ENCODE measurements around the gene PROB1.
"Not testable (repeated sequence)": the region's sequence is repeated elsewhere in the genome, so short reads cannot be mapped to it uniquely, and the experiment has no call there.

The PROB1 gene

DNA sequence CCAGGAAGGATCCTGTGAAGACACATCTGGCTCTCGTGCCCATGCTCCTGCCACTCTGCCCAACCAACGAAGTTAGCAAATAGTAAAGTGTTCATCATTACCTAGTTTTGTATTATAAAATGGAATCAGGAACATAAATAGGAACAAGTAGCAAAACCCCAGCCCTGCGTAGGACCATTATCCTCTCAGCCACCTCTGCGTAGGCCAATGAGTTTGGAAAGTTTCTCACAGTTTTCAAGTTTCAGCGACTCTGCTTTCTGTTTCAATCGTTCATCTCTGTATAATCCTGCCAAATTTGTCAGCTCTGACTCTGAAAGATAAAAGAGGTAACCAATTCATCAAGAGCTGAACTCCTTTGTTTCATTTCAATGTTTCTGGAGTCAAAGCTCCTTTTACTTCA lies 19.1 kb upstream of the PROB1 start:
- peak; percentile 49 for DNase-seq

DNA sequence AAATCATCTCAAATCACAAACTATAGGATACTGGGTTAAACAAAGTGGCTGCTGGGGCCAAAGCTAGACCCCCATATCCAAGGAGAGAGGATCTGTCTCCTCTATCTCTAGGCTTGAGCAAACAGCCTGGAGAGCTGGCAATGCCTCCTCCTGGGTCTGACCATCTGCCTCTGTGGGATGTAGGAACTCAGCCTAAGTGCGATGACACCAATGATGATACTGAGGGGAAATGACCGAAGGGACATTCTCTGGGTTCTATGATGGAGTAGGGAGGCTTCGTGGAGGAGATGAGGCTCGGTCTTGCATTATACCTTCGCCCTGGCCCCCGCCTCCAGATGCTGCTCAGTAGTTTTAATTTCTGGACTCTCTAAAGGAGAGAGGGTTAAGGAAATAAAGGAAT lies 18.2 kb upstream of the PROB1 start:
- DNase-seq: no peak

DNA sequence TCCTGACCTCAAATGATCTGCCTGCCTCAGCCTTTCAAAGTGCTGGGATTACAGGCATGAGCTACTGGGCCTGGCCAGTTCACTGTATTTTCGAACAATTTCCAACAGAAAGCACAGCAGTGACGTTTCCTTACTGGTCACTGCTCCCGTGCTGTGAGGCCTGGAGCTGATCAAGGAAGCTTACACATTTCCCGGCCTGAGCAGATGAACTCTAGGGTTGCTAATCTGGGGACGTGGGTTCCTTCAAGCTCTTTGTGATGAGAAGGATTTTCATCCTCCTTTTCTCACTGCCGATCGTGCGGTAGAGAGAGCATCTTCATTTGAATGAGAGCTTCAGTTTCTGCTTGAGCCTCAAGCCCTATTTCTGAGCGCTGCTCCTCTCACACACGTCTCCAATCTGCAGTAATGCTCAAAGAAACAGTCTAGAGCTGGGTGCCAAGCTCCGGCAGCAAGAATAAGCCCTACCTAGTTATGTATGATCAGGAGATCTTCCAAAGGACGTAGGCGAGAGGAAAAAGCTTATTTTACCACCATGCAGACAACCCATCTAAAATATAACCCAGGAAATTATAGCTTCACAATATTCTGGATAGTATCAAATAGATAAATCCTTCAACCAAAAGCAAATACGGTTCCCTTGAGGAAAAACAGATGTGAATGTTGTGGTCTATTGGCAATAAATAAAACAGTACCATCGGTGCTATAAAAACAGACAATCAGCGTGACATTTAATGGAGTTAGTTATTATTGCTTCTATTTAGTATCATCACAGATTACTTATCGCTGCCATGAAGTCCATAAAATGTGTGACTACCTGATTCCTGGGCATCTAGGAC lies 16.3 kb upstream of the PROB1 start:
- no peak for DNase-seq

DNA sequence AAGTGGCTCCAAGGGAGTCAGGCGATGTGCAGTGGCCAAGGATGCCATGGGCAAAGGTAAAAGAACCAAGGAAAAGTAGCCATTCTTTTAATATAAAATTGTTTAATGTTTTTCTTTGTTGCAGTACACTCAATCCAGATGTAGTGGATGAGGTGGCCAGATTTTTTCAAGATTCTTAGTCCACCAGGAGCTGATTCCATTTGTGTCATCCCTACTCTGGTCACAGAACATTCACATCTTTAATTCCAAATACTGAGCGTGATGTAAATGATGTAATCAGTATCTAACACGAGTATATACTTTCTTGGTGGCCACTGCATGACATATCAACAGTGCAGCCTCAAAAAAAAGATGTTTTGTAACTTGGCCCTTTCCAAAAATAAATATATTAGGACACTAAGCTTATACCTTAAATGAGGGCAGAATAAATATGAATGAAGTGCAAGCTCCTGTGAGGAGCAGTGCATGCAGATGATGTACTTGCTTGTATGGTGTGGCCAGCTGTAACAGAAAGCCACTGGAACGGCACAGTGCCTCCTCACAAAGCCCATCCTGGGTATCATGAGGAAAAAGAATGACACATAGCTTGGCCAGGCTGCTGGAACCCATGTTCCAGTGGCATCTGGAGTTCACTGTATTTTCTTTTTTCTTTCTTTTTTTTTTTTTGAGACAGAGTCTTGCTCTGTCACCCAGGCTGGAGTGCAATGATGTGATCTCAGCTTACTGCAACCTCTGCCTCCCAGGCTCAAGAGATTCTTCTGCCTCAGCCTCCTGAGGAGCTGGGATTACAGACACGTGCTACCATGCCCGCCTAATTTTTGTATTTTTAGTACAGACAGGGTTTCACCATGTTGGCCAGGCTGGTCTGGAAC lies 15.5 kb upstream of the PROB1 start:
- no peak for DNase-seq

DNA sequence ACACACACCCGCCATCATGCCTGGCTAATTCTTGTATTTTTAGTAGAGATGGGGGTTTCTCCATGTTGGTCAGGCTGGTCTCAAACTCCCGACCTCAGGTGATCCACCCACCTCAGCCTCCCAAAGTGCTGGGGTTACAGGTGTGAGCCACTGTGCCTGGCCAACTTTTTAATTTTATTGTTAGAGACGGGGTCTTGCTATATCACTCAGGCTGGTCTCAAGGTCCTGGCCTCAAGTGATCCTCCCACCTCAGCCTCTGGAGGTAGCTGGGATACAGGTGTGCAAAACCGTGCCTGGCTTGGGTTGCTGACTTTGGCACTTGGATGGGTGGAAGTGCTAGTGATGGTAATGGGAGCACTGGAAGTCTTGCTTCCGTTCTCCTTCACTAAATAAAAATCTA lies 14.2 kb upstream of the PROB1 start:
- not testable (repeated sequence) for DNase-seq

DNA sequence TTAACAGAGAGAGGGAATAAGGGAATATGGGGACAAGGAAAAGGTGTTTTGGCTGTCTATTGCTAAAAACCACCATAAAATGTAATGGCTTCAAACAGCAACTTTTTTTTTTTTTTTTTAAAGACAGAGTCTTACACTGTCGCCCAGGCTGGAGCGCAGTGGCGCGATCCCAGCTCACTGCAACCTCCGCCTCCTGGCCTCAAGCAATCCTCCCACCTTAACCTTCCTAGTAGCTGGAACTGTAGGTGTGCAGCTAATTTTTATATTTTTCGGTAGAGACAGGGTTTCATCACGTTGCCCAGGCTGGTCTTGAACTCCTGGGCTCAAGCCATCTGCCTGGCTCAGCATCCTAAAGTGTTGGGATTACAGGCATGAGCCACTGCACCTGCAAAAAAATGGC lies 13.3 kb upstream of the PROB1 start:
- DNase-seq: no peak

DNA sequence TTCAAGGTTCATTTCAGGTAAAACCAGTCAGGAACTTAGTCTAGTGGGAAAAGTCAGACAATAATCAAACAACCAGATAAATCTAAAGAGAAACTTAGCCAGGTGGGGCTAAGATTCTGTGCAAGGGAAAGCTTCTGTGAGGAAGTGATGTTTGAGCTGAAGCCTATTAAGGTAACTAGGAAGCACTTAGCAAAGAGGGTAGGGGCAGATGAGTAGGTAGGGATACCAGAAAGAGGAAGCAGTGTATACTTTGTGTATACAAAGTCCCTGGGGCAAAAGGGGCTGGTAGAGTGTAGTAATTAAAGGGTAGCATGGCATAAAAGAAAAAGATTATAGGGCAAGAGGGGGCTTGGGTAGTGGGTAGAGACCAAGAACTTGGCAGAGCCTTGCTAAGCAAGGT lies 12.6 kb upstream of the PROB1 start:
- DNase-seq: peak; percentile 77

DNA sequence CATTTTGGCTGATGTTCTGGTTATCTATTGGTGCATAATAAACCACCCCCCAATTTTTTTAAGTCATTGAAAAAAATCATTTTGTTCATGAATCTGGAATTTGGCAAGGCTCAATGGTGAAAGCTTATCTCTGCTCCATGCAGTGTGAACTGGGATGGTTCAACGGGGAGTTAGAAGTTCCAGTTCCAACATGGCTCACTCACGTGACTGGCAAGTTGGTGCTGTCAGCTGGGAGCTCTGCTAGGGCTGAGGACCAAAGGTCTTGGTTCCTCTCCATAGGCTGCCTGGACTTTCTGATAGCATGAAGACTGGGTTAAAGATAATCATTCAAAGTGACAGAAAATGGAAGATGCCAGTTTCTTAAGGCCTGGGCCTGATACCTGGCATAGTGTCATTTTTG lies 12.1 kb upstream of the PROB1 start:
- no peak for DNase-seq

DNA sequence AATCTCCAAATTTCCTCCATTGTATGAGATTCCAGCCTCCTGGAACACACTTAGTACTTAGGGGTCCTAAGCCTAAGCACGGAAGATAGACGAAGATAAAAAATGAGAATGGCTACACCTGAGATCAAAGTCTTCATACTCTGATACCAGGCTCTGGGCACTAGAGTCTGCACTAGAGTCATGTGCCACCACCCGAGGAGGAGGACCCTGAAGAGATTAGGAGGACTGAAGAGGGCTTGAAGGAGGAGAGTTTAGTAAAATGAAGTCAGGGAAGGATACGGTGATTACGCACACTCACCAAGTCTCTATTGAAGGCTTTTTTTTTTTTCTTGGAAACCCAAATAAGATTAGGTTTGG lies 9.6 kb upstream of the PROB1 start:
- DNase-seq: no peak

DNA sequence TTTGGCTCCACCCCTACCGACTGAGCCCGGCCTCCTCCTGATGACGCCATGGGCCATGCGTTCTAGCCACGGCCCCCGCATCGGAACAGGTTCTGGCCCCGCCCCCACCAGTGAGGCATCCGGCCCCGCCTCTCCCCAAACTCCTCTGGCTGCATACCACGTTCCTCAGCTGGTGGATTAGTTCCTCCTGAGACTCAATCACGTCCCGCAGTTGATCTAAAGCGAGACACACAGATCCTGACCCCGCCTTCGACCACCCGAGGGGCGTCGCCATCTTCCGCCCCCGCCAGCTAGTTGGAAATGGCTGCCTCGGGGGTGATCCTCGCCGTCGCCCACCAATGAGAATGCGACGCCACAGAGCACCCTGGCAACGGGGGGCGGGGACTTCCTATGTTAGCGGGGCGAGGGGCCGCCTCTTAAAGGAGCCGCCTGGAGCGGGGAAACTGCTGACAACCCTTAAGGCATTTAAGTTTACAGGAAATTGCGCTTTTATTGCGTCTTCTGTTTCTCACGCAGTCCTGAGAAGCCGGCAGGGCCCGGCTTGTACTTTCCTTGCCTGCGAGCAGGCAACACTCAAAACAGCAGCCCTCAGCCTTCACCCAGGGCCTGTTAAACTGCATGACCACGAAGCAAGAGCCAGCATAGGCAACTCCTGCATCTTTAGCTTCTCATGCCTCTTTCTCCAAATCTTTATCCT lies 9.0 kb upstream of the PROB1 start, which contains the start of gene SPATA24:
TSS of gene SPATA24 (minus strand) at position 303 of the 697 bp plus-strand sequence. CDS start at position 274, 29 bp downstream.
- peak; percentile 98 for DNase-seq

DNA sequence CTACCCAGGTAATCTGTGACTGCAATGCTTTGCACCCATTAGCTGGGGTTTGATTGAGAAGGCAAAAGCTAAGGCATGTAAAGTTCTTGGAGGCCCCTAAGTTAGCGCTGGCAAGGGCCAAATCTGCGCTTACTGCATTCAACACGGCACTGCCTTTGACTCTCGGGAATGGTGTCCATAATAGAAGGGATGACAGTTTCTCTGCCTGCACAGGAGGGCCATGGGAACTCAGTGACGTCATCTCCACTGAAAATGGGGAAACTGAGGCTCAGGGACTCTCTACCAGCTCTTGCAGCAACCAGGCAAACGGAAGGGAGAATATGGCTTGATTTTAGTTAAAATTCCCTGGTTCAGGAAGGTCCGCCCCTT lies 8.5 kb upstream of the PROB1 start:
- peak; percentile 32 for DNase-seq

DNA sequence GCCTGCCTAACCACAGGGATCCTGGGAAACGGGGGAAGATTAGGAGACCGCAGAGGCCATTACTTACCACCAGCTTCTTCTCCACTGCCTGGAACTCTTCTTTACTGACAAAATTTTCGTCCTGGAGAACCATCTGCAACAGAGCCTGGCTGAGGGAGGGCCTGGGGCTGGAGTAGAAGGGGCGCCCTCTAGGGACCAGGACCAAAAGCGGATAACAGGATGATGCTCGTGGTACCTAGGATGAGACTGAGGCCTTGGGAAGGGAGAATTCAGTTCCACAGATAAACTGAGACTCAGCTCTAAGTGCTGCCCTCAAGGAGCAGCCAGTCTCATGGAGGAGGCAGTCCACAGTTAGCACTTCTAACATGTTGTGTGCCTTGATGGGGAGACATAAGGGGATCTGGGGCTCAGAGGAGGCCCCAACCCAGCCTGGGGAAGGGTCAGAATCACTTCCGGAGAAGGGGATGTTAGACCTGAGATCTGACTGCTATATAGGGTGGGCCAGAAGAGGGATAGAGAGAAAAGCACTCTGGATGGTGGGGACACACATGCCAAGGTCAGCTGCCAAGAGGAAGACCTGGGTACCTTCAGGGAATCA lies 7.8 kb upstream of the PROB1 start:
- DNase-seq: peak; percentile 27

DNA sequence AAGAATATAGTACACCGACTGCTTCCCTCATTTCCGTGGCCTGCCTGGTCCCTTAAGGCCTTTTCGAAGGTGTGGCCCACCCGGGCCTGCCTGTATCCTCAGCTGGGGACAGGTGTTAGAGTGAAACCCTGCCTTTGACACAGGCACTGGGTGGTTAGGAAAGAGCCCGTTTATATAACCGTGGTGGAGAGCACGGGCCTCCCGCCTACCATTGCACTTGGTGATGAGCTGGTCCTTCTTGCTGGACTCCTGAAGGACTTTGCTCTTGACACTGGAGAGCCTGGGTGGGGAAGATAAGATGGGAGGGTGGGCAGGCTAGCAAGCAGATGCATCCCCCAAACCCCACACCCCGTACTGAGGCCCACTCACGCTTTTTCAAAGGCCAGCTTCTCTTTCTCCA lies 6.6 kb upstream of the PROB1 start:
- DNase-seq: no peak

DNA sequence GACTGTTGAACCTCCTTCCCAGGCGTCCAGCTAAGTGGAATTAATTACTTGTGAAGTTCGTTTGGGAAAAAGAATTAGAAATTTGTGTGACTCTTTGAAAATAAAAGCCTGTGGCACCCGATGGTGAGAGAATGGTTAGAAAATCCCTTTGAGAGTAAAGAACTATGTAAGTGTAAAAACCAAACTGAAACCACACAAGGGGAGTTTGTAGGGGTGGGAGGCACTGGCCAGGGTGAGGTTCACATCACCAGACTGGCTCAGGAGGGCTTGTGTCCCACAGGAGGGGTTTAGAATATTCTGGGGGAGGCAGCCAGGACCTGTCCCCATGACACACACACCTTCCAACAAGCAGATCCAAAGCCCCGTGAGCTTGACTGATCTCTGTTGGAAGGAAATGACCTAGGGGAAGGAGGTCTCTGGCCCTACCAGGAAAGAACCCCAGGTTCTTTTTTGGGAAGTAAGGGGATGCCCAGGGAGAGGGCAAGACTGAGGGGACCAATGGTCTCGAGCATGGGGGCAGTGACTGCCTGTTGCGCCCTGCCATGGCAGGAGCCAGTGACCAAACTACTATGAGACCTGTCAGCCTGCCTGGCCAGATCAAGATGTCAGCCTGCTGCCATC lies 4.7 kb upstream of the PROB1 start:
- no peak for DNase-seq

DNA sequence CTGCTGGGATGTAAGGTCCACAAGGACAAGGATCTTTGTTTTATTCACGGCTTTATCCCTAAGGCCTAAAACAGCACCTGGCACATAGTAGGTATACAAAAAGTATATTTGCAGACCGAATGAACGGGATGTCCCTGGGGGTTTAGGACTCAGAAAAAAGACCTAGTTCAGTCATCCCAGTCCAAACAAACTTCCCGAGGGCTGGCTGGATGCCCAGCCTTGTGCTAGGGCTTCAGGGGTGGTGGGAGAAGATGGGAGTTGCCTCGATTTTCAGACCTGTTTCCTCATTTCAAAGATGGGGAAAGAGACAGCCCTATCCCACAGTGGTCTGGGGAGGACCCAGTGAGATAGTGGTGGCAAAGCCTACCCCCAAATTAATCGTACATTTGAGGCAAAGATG lies 3.0 kb upstream of the PROB1 start:
- DNase-seq: no peak

DNA sequence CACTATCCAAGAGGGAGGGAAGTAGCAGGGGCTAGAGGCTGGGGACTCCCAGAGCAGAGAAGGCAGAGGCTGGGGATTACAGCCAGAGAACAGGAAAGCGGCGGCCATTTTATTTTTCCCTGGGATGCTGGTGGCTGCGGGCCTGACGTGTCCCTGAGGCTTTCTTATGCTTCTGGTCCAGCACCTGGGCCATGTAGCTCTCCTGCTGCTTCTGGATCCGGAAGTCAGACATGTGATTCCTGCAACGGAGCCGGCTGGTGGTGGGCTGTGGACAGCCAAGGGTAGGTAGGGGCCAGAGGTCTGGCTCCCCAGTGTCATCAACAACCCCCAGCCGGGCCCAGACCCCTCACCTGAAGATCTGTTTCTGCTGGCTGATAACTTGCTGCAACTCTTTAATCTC lies 1.8 kb upstream of the PROB1 start:
- no peak for DNase-seq

DNA sequence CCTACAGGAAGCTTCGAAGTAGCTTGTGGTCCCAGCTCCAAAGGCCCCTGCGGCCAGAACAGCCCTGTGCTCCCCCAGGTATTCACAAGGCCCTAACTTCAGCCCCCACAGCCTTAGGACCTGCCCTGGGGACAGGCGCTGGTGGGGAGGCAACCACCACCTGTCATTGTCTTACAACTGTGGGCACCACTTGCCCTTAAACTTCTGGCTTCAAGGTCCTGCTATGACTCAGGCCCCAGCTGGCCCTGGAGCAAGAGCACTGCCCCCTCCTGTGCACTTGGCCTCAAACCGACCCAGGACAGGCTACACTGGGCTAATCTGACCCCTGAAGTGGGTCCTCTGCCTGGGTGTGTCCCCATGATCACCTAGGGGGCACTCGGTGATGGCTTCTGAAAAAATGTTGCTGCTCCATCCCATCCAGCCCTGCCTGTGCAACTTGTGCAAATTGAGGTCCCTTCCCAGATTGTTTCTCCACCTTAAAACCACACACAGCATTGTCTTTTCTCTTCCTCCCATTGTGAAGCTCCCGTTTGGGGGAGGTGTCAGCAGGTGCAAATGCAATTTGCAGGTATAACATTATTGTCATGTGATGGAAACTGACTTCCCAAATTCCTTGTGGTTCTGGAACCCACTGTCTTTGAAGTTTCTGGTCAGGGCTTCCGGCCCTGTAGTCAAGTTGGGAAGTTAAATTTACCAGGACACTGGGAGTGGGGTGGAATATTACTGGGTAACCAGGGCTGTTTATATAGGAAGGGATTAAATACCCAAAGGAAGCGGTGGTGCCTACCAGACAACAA lies 1.1 kb upstream of the PROB1 start:
- DNase-seq: no peak

DNA sequence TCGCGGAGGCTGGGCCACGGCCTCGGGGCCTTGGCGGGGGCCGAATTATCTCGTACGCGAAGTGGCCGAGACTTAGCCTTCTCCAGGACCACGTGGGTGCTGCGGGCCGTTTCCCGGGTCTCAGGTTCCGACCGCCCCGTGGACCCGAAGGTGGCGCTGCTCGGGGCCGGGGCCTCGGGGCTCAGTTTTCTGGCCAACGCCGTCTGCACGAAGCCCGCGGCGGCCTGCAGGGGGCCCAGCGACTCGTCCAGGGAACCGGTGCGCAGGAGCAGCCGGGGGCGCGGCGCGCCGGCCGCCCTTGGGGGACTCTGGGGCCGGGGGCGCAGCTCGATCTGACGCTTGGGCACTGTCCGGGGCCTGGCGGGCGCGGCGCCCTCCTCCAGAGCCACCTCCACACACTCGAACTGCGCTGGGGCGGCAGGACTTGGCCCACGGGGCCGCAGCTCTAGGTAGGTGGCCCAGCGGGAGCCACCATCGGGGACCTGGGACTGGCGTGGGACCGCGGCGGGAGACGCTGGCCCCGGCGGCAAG lies 716 bp downstream of the PROB1 start:
- peak; percentile 86 for DNase-seq

DNA sequence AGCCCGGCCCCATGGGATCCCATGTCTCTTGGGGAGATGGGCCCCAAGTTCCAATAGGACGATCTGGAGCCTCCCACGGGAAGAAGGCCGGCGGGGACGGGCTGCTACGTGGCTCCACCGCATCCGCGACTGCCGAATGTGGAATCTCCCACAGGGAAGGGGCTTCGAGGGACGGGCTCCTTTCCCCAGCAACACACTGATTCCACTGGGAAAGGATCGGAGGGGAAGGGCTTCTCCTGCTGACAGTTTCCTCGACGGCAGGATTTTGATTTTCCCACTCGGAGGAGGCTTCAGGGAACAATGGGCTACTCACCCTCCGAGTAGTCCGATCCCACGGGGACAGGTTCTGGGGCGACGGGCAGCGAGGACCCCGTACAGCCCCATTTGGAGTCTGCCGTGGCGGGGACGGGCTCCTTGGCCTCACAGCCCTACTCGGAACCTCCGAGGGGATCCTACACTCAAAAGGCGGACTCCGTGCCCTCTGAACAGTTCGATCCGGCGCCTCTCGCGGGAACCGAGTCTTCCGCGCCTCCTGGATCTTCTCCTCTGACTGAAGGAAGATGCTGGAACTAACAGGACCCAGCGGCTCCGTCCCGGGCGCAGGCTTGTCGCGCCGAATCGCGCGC lies 1.3 kb downstream of the PROB1 start:
- DNase-seq: no peak

DNA sequence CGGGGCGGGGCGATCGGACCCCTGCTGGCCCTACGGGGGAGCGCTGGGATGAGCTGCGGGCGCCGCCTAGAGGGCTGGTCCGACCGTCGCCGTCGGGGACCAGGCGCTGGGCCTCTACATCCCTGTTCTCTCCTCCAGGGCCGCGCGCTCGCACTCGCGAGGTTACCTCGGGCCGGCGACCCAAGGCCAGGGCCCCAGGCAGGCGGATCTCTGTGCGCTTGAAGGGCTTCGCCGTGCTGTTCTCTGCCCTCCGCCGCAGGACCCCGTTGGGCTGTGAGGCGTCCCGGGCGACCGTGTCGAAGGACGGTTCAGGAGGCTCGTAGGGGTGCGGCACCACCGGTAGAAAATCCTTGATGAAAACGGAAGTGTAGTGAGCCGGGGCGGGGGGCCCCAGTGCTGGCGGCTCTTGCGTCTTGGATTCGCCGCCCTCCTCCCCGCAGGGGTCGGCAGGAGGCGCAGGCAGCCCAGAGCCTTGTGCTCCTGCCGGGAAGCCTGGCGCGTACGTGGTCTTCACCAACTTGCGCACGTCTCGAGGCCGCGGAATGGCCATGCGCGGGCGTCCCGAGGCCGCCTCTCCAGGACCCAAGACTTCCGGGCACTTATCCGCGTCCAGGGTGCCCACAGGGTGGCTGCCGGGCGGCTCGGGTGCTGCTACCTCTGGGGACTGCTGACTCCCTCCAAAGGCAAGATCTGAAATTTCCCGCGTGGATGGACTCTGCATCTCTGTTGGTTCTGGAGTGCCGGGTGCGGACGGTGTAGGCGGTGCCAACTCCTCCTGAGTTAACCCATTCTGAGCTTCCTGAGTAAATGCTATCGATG lies 2.0 kb downstream of the PROB1 start:
- peak; percentile 91 for DNase-seq

Data from RPMI8226 (cell line).